HEK293 (cell line): ENCODE results near the gene TSC22D3.

Experiments used
- CTCF ChIA-PET: fragments of 350-600 bp; formaldehyde crosslinking; extraction: SDS; loops from one replicate; lab custom pipeline; 2021; ENCODE audit warnings: antibody characterized with exemption; lab: Yijun Ruan, JAX
- POLR2A ChIA-PET: fragments of 300-600 bp; formaldehyde crosslinking; extraction: SDS; loops from one replicate; lab custom pipeline; 2020; ENCODE audit warnings: antibody characterized with exemption, inconsistent platforms; lab: Yijun Ruan, JAX
- H3K27ac ChIP-seq: fragments of 200-500 bp; sonication (Bioruptor generic); 2 replicates; pipeline ENCODE4 v1.5.1; 2014; ENCODE audit warnings: low read depth, low read length, control low read depth, inconsistent platforms; ENCODE audit errors: extremely low read depth
- H3K36me3 ChIP-seq, 2 experiments: fragments of 200-500 bp in 1 of 2; sonication (Bioruptor generic) in 1 of 2; 1 replicate in 1 of 2; 2 replicates in 1 of 2; pipeline ENCODE4 v1.5.1; 2014 to 2017; ENCODE audit warnings: inconsistent platforms in 2 of 2, low read length in 2 of 2; ENCODE audit not compliant: control insufficient read depth in 2 of 2, insufficient read depth in 1 of 2
- H3K4me1 ChIP-seq: fragments of 200-500 bp; sonication (Bioruptor generic); 2 replicates; pipeline ENCODE4 v1.5.1; 2014; ENCODE audit warnings: mild to moderate bottlenecking, low read length, inconsistent platforms; ENCODE audit not compliant: control insufficient read depth, insufficient read depth
- H3K4me3 ChIP-seq: 2 replicates; pipeline ENCODE4 v1.5.1; 2011; ENCODE audit warnings: low read depth, mild to moderate bottlenecking, control low read depth, low read length, moderate library complexity
- H3K9me3 ChIP-seq: fragments of 200-500 bp; sonication (Bioruptor generic); 2 replicates; pipeline ENCODE4 v1.5.1; 2014; ENCODE audit warnings: low read depth, low read length, inconsistent platforms; ENCODE audit not compliant: control insufficient read depth, insufficient read depth
- GLIS1 ChIP-seq: fragments of 450-650 bp; formaldehyde crosslinking; IDR thresholded peaks from 2 replicates; pipeline ENCODE4 v1.5.1; 2016; ENCODE audit warnings: missing biosample characterization, missing genetic modification characterization
- KLF16 ChIP-seq: fragments of 450-650 bp; formaldehyde crosslinking; IDR thresholded peaks from 2 replicates; pipeline ENCODE4 v1.5.1; 2017; ENCODE audit warnings: missing biosample characterization, missing genetic modification characterization
- OSR2 ChIP-seq: fragments of 450-650 bp; formaldehyde crosslinking; IDR thresholded peaks from 2 replicates; pipeline ENCODE4 v1.5.1; 2016; ENCODE audit warnings: missing biosample characterization, missing genetic modification characterization
- PRDM1 ChIP-seq: fragments of 450-650 bp; formaldehyde crosslinking; IDR thresholded peaks from 2 replicates; pipeline ENCODE4; 2016; ENCODE audit warnings: missing biosample characterization, missing genetic modification characterization
- TCF7L2 ChIP-seq: IDR thresholded peaks from 2 replicates; pipeline ENCODE4 v1.6.1; 2011; ENCODE audit warnings: low read depth, mild to moderate bottlenecking, inconsistent platforms, low read length, moderate library complexity, borderline replicate concordance
- TRIM28 ChIP-seq: IDR thresholded peaks from 2 replicates; pipeline ENCODE4 v1.6.1; 2011; ENCODE audit warnings: low read length, control low read depth, borderline replicate concordance
- ZBTB1 ChIP-seq: fragments of 450-650 bp; formaldehyde crosslinking; IDR thresholded peaks from 2 replicates; pipeline ENCODE4 v1.5.1; 2016; ENCODE audit warnings: missing biosample characterization, missing genetic modification characterization
- ZFP69B ChIP-seq: fragments of 450-650 bp; formaldehyde crosslinking; IDR thresholded peaks from 2 replicates; pipeline ENCODE4 v1.5.1; 2016; ENCODE audit warnings: missing biosample characterization, missing genetic modification characterization
- ZNF16 ChIP-seq: fragments of 450-650 bp; formaldehyde crosslinking; IDR thresholded peaks from 2 replicates; pipeline ENCODE4 v1.5.1; 2016; ENCODE audit warnings: low read depth, missing biosample characterization, missing genetic modification characterization
- ZNF175 ChIP-seq: fragments of 450-650 bp; formaldehyde crosslinking; IDR thresholded peaks from 2 replicates; pipeline ENCODE4 v1.5.1; 2016; ENCODE audit warnings: missing biosample characterization, missing genetic modification characterization
- ZNF211 ChIP-seq: fragments of 450-650 bp; formaldehyde crosslinking; IDR thresholded peaks from 2 replicates; pipeline ENCODE4 v1.5.1; 2016; ENCODE audit warnings: low read depth, missing biosample characterization, missing genetic modification characterization
- ZNF416 ChIP-seq: fragments of 450-650 bp; formaldehyde crosslinking; IDR thresholded peaks from 2 replicates; pipeline ENCODE4 v1.5.1; 2016; ENCODE audit warnings: missing biosample characterization, missing genetic modification characterization
- ZNF561 ChIP-seq: fragments of 450-650 bp; IDR thresholded peaks from 2 replicates; pipeline ENCODE4 v1.5.1; 2018; ENCODE audit warnings: missing biosample characterization, missing genetic modification characterization, borderline replicate concordance
- ZNF626 ChIP-seq: fragments of 450-650 bp; sonication (Bioruptor Pico); formaldehyde crosslinking; IDR thresholded peaks from 2 replicates; pipeline ENCODE4 v1.5.1; 2018; ENCODE audit warnings: missing biosample characterization, missing genetic modification characterization, inconsistent platforms
- ZNF664 ChIP-seq: fragments of 450-650 bp; formaldehyde crosslinking; IDR thresholded peaks from 2 replicates; pipeline ENCODE4 v1.5.1; 2016; ENCODE audit warnings: missing biosample characterization, missing genetic modification characterization
- TF ChIP-seq, protein P1 (sequence below): fragments of 450-650 bp; formaldehyde crosslinking; IDR thresholded peaks from 2 replicates; pipeline ENCODE4 v1.5.1; 2016; ENCODE audit warnings: missing biosample characterization, missing genetic modification characterization
- TF ChIP-seq, protein P2 (sequence below): fragments of 450-650 bp; formaldehyde crosslinking; IDR thresholded peaks from 2 replicates; pipeline ENCODE4 v1.5.1; 2017; ENCODE audit warnings: missing biosample characterization, missing genetic modification characterization

The TSC22D3 gene

DNA sequence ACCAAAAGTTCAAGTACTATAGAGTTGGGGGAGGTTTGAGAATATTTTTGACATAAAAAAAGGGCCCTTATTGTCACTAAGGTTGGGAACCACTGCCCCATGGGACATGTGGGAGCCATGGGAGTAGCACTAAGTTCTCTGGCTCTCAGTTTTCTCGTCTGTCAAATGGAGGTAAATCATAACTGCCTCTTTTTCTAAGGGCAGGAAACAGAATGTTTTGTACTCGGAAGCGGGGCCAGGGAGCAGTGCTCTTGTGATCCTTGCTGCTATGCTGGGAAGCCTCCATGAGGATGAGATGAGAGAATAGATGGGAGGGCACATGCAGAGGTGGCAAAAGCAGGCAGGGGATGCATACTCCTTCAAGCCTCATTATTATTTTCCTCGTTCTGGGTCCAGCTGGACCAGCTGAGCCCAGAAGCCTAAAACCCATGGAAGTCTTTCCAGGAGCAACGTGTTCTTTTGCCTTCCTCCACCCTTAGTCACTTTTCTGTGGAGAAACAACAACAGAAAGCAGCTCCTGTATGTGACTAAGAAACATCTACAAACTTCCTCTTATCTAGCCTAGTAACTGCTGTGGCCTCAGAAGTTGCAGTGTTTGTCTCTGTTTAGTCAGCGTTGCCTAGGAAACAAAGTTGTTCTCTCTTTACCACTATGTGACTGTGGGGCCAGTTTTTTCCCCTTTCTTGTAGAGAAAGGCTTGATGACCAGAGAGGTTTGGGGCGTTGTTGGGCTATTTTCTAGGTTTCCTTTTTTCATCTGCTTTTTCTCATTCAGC, 64.8 kb downstream of the TSC22D3 start:
- H3K4me1 ChIP-seq = peaks cover 7% of the 10 kb centered on the region
- POLR2A ChIA-PET = interaction anchor here (0.7 to 3.0 kb wide), 5 partner anchors 16 to 82 kb away, joined by 3 to 13 read pairs (median 3); partner anchors contain the start of gene PRPS1
- peak; percentile 86 for TF ChIP-seq OSR2 (tag by site-specific recombination)
- TF ChIP-seq GLIS1 (tag by site-specific recombination) = no peak
- peak; percentile 94 for TF ChIP-seq ZNF664 (tag by site-specific recombination)
- 0 out of 2 replicates have a peak, but pooled peaks have one; percentile 22 for TF ChIP-seq ZFP69B (tag by site-specific recombination)
- TF ChIP-seq, protein P1, sequence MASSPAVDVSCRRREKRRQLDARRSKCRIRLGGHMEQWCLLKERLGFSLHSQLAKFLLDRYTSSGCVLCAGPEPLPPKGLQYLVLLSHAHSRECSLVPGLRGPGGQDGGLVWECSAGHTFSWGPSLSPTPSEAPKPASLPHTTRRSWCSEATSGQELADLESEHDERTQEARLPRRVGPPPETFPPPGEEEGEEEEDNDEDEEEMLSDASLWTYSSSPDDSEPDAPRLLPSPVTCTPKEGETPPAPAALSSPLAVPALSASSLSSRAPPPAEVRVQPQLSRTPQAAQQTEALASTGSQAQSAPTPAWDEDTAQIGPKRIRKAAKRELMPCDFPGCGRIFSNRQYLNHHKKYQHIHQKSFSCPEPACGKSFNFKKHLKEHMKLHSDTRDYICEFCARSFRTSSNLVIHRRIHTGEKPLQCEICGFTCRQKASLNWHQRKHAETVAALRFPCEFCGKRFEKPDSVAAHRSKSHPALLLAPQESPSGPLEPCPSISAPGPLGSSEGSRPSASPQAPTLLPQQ (tag by site-specific recombination) = peak; percentile 24; the same call in 1 of the 2 replicates
- peak; percentile 24; the same call in 1 of the 2 replicates for TF ChIP-seq TCF7L2
- no peak for TF ChIP-seq ZNF416 (tag by site-specific recombination)
- peak; percentile 61; the same call in 1 of the 2 replicates for TF ChIP-seq PRDM1 (tag by site-specific recombination)
- TF ChIP-seq TRIM28 = peak; percentile 79
- TF ChIP-seq, all 188 proteins: peak for 7
- peak overlapping the region; percentile 20; the same call in 1 of the 2 replicates for H3K27ac ChIP-seq
- CTCF ChIA-PET = interaction anchor here (0.6 to 13.0 kb wide), 6 partner anchors 9 to 860 kb away, joined by 3 to 161 read pairs (median 3); no protein-coding TSS in a partner anchor
- no peaks in the 10 kb centered on the region for H3K9me3 ChIP-seq
- no peak overlapping the region for H3K4me3 ChIP-seq
- H3K36me3 ChIP-seq = peaks cover 0 to 26% of the 10 kb centered on the region in 2 experiments; a peak in 1 of 3 replicates

DNA sequence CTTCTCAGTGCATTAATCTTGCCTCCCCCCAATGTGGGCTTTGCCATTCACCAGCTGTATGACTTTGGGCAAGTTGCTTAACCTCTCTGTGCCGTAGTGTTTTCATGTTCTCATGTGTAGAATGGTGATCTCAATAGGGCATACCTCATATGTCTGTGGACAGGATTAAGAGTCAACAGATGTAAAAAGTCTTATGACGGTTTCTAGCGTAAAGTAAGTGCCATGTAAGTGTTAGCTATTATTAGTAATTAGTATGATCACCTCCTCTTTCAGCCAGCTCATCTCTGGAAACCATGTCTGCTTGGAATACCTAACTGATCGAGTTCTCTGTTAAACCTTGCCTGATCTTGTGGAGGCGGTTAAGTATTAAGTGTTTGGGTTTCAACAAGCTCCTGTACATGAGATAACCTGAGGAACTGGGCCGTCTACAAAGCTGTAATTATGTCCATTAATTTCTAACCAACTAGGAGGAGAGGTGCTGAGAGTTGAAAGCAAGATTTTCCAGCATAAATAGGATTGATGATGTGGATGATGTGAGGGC, 66.3 kb downstream of the TSC22D3 start:
- Histone ChIP-seq H3K9me3 (no peaks in the 10 kb centered on the region), H3K4me1 (peaks cover 7% of the 10 kb centered on the region), H3K36me3 (peaks cover 0 to 12% of the 10 kb centered on the region in 2 experiments; a peak in 1 of 3 replicates), H3K27ac (no peak overlapping the region), H3K4me3 (no peak overlapping the region)
- POLR2A ChIA-PET = no interaction called here
- TF ChIP-seq ZNF211 (tag by site-specific recombination) = no peak
- TF ChIP-seq KLF16 (tag by site-specific recombination) = no peak
- no peak for TF ChIP-seq ZNF175
- TF ChIP-seq, protein P2, sequence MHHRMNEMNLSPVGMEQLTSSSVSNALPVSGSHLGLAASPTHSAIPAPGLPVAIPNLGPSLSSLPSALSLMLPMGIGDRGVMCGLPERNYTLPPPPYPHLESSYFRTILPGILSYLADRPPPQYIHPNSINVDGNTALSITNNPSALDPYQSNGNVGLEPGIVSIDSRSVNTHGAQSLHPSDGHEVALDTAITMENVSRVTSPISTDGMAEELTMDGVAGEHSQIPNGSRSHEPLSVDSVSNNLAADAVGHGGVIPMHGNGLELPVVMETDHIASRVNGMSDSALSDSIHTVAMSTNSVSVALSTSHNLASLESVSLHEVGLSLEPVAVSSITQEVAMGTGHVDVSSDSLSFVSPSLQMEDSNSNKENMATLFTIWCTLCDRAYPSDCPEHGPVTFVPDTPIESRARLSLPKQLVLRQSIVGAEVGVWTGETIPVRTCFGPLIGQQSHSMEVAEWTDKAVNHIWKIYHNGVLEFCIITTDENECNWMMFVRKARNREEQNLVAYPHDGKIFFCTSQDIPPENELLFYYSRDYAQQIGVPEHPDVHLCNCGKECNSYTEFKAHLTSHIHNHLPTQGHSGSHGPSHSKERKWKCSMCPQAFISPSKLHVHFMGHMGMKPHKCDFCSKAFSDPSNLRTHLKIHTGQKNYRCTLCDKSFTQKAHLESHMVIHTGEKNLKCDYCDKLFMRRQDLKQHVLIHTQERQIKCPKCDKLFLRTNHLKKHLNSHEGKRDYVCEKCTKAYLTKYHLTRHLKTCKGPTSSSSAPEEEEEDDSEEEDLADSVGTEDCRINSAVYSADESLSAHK (tag by site-specific recombination) = 0 out of 2 replicates have a peak, but pooled peaks have one; percentile 20
- CTCF ChIA-PET = interaction anchor here (0.6 to 13.0 kb wide), 7 partner anchors 9 to 69 kb away, joined by 3 to 161 read pairs (median 5); no protein-coding TSS in a partner anchor

DNA sequence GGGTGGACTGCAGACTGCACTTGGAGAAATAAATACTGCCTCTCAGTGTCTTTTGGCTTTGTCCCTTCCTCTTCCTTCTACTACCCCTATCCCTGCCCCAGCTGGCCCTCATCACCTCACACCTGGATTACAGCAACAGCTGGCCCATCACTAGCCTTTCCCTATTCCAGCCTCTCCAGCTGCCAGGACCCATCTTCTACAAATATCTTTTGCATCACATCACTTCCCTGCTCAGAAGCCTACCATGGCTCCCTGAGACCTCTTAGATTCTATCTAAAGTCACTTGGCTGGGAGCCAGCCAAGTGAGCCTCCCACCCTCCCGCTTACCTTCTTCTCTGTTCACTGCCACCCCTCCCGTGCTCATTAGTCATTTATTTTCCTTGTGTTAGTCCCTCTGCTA, 66.8 kb downstream of the TSC22D3 start:
- Histone ChIP-seq H3K4me3 (no peak overlapping the region), H3K27ac (no peak overlapping the region), H3K36me3 (peaks cover 0 to 6% of the 10 kb centered on the region in 2 experiments; a peak in 1 of 3 replicates), H3K4me1 (peaks cover 7% of the 10 kb centered on the region), H3K9me3 (no peaks in the 10 kb centered on the region)
- ChIA-PET CTCF (interaction anchor here (1.1 to 1.6 kb wide), 3 partner anchors 9 to 50 kb away, joined by 4 to 5 read pairs (median 5); no protein-coding TSS in a partner anchor), POLR2A (no interaction called here)
- TF ChIP-seq ZBTB1 (tag by site-specific recombination) (no peak), ZNF626 (no peak), ZNF561 (tag by site-specific recombination) (no peak), ZNF16 (peak; percentile 58; the same call in 1 of the 2 replicates)
